Stimulated activated naive CD4-positive, alpha-beta T cell (primary cell): ENCODE measurements around the gene DOCK8.

Experiments used
- DNase-seq, 6 experiments: peaks; one replicate each; lab custom pipeline; 2025; lab: John Stamatoyannopoulos, UW

Gene DOCK8

DNA sequence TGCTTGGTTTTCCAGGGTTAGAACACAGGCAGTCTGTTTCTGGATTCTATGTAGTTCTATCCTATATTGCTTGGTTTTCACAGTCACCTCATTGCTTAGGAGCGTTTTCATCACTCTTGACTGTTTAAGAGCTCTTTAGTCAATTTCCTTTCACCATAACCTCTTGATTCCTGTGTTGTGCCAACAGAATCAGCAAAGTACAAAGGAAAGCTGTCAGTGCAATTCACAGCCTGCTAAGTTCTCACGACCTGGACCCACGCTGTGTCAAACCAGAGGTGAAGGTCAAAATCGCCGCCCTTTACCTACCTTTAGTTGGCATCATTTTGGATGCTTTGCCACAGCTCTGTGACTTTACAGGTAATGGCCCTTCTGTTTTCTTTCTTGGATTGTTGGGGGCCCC is 199.9 kb downstream of the DOCK8 start:
- DNase-seq = no peak

DNA sequence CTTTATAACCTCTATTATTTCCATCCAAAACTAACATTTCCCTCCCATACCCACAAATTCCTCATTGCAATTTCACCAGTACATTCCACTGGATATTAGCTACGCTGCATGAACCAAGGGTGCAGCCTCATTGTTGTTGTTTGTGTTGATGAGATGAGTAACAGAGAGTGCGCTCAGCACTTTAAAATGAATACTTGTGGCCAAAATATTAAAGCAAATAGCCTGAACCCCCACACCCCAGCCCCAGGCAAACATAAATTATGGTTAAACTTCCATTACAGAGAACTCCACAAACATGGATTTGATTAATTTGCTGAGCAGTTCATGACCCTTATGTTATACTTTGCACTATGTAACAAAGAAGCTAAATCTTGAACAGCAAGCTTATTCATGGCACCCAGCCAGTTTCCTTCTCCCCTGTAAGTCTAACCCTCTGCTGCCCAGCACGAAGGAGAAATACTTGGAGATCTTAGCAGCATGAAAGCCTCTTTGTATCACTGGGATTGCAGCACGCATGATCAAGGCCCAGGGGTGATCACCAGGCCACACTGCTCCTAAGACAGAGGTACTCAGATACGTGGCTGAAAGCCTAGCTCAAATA is 205.0 kb downstream of the DOCK8 start:
- DNase-seq = no peak

DNA sequence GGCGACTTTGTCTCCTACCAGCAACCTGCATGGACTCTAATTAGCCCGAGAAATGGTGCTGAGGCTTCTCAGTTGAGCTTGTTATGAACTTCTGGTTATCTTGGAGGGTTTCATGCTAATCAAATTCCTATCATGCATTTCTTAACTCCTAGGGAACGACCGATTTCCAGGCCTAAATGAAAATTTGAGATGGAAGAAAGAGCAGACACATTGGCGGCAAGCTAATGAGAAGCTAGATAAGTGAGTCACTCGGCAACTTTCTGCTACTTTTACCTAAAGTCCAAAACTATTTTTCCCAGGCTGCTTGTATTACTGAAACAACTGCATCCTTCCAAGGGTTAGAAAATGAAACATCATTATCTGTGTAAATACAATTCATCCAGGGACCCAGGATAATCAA is 207.2 kb downstream of the DOCK8 start:
- DNase-seq = no peak

DNA sequence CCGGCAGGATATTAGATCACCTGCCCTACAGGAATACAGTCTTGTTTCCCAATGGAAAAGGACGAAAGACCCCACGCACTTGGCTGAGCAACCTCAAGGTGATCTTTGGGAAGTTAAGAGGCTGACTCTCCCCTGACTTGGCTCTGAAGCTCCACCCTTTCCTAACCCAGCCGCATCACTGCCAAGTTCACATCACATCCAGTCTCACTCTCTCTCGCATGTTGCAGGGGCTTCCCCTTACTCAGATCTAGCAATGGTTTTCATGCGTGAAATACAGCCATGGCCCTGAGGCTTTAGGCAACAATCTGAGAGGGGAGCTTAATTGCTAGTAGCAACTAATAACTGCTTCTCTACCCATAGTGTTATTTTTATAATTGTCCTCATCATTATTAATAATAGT is 211.6 kb downstream of the DOCK8 start:
- DNase-seq = no peak

DNA sequence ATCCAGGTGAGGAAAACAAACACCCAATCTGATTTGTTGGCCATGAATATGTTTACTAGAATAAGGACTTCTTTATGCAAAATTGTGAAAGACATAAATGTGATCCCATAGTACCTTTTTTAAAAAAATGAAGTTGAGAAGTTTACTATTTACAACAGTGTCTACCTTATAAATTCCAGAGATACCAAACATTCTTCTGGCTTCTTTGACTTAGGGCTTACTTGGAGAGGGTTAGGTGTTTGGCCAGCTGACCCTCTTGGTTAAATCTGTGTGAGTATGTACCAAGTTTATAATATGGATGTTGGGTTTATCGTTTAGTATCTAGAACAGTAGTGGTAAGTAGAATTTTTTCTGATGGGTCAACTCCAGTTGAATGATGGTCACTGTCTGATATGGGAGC is 212.3 kb downstream of the DOCK8 start:
- DNase-seq = no peak

GRCh38 chr9:431701-432100 is 217.0 kb downstream of the DOCK8 start:
- no peak for DNase-seq

DNA sequence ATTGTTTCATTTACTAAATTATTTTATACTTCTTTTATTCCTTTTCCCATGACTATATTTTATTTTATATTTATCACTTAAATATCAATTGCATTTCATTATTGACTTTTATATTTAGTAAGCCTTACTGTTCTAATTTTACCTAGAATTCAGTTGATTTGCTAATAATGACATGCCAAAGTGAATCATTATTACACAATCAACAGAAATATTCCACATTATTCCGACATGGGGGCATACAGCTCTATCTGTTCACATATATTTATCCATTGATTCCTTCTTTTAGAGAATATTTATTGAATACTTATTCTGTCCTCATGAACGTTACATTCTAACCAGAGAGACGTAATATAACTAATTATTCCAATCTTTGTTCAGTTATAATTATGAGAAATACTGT is 221.8 kb downstream of the DOCK8 start:
- DNase-seq = no peak

DNA sequence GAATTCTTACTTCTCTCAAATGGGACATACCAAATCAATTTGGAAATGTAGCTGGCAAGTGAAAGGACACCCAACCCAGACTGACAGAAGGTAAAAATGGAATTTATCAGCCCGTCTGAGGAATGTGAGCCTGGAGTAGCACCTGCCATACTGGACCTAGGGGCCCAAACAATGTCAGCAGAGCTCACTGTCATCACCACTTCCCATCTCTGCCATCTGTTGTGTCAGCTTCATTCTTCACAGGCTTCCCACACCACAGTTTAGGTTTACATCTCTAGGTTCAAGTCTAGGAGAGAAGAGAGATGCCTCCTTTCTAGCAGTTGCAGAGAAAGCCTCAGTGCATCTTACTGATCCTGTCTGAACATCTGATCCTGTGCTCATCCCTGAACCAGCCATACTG is 222.4 kb downstream of the DOCK8 start:
- no peak for DNase-seq

- no peak for DNase-seq
Measured at GRCh38 chr9:437574-438001, 222.9 kb downstream of the DOCK8 start.

DNA sequence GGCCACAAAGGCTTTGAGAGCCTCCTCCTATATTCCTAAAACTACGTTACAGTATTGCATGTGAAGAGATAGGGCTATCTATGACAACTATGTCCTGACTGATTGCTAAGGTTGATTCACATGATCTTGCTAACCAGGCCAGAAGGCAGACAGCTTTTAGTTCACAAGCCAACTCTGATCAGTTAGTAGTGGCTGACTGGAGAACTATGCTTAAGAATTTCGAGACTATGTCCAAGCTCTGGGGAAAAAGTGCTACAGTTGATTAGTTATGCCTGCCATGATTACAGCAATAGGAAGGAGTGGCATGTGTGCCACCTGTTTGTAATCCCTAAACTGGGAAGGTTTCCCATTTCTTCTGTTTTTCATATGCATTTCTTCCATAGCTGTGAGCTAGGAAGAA is 223.4 kb downstream of the DOCK8 start:
- no peak for DNase-seq

DNA sequence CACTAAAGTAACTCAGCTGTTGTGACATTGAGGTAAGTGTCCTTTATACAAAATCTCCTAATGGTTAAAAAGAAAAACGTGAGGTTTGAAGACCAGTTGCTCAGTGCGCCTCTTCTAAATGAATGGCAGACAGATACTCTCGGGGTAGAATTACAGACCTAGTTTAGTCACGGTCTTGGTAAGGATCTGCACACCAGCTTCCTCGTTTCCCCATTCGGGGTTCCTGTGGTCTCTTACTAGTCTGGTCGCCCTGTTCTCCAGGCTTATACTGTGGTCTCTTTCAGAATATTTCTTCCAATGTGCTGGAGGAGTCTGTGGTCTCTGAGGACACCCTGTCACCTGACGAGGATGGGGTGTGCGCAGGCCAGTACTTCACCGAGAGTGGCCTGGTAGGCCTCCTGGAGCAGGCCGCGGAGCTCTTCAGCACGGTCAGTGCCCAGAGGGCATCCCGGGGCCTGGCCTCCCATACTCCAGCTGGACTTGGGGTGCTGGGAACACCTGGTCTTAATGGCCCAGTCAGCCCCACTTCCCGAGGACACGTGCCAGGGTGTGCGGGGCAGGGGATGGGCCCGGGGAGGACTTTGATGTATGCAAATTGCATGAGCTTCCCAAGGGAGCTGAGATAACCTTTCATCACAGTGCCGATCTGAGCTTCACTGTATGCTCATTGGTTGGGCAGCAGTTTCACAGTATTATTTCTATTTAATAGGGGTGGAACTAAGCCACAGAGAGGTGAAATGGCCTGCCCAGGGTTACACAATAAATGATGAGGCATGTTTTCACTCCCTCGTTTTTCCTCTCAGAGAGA is 224.5 kb downstream of the DOCK8 start:
- no peak for DNase-seq

- no peak for DNase-seq
Measured at GRCh38 chr9:441126-441525, 226.5 kb downstream of the DOCK8 start.

GRCh38 chr9:444528-444927 is 229.9 kb downstream of the DOCK8 start:
- DNase-seq = no peak

- no peak for DNase-seq
Measured at GRCh38 chr9:445033-445432, 230.4 kb downstream of the DOCK8 start.

DNA sequence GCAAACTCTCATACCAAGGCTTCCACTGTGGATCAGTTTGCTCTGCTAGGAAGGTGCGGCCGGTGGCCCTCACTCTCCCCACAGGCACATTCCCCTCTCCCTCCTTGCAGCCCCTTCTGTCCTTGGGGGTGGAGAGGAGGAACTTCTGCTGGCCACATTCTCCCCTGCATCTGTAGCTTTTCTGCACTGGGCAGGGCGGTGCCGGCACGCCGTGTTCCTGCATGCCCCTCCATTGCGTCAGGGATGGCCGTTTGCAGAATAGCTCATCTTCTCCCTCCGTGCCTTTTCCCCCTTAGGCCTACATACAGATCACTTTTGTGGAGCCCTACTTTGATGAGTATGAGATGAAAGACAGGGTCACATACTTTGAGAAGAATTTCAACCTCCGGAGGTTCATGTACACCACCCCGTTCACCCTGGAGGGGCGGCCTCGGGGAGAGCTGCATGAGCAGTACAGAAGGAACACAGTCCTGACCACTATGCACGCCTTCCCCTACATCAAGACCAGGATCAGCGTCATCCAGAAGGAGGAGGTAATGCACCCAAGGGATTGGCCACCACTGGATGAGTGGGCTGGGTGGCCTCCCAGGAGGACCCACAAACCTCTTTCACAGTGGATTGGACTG is 231.5 kb downstream of the DOCK8 start:
- no peak for DNase-seq

GRCh38 chr9:447230-448025 is 232.8 kb downstream of the DOCK8 start:
- peak in 5 of 6 experiments; percentile 1 to 29 (median 27) for DNase-seq

DNA sequence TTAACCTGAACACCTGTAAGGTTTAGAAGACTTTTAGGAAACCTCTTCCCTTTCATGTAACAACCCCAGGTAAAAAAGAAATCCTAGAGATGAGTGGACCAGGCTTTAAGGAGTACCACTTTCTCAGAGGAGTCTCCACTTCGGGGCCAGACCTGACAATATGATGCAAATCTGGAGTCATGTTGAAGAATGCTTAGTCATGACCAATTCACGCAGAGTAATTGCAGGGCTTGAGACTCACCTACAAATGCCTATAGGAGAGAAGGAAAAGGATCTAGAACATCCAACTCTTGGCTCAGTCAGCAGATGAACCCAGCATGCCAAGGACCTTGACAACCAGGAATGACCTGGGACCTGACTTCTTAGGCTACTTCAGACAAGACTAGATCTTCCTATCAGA is 235.4 kb downstream of the DOCK8 start:
- no peak for DNase-seq

GRCh38 chr9:450561-450960 is 235.9 kb downstream of the DOCK8 start:
- no peak for DNase-seq

DNA sequence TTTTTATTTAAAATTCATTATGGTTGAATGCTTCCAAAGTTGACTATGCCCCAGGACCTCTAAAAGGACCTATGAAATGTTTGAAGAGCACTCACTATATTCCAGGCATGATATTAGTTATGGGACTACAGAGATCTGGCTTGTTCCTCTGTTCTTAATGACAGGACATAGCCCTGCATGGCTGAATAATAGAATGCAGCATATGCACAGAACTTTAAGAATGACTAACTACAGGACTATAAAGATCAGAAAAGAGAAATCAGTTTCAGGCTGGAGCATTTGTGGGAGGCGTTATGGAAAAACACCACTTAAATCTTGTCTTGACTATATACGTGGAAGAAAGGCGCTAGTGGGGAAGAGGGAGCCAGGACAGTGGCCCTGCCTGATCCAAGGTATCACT is 239.2 kb downstream of the DOCK8 start:
- no peak for DNase-seq

GRCh38 chr9:456365-456764 is 241.7 kb downstream of the DOCK8 start:
- no peak for DNase-seq

DNA sequence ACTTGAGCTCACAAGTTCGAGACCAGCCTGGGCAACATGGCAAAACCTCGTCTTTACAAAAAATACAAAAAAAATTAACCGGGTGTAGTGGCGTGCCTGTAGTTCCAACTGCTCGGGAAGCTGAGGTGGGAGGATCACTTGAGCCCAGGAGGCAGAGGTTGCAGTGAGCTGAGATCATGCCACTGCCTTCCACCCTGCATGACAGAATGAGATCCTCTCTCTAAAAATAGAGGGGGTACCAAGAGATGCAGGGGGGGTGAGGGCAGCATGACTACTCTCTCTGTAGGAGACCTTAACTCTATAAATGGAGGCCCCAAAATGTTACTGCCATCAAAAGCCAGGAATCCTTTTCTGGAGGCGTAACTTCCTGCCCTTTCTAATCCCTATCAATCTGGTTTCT is 243.9 kb downstream of the DOCK8 start:
- no peak for DNase-seq
